ENCODE results near the gene EPHA4. TPM values are rescaled to one million over a fixed set of nuclear protein-coding genes. Genes with fewer than 3 reads are reported as not detected.

EPHA4 gene
- polyA plus RNA-seq, 1 of the 3 experiments (the other 2 are of a cell fraction) = 0.90 TPM

DNA sequence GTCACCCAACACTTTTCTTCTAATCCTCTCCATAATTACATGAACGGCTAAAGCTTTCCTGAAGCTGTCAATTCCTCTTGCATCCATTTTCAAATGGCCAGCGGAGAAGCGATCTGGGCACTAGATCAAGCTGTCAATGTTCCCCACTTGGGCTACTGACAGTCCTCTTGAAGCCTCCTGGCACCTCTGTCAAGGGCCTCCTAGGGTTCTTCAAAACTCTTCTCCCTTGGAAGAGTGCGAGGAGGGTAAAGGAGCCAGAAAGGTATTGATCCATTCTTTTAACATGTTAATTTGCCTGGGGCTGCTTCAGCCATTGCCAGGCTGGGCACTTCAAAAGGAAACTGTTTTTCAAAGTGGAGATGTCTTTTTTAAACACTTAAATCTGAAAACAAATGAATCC, 19.8 kb downstream of the EPHA4 start:
- CTCF ChIA-PET = interaction anchor here (3.2 kb wide), 1 partner anchor 21 kb away, joined by 10 read pairs; no protein-coding TSS in a partner anchor
- H4K20me1 ChIP-seq (ENCODE audit: insufficient read depth) = no peaks in the 10 kb centered on the region
- TF ChIP-seq, protein P1, sequence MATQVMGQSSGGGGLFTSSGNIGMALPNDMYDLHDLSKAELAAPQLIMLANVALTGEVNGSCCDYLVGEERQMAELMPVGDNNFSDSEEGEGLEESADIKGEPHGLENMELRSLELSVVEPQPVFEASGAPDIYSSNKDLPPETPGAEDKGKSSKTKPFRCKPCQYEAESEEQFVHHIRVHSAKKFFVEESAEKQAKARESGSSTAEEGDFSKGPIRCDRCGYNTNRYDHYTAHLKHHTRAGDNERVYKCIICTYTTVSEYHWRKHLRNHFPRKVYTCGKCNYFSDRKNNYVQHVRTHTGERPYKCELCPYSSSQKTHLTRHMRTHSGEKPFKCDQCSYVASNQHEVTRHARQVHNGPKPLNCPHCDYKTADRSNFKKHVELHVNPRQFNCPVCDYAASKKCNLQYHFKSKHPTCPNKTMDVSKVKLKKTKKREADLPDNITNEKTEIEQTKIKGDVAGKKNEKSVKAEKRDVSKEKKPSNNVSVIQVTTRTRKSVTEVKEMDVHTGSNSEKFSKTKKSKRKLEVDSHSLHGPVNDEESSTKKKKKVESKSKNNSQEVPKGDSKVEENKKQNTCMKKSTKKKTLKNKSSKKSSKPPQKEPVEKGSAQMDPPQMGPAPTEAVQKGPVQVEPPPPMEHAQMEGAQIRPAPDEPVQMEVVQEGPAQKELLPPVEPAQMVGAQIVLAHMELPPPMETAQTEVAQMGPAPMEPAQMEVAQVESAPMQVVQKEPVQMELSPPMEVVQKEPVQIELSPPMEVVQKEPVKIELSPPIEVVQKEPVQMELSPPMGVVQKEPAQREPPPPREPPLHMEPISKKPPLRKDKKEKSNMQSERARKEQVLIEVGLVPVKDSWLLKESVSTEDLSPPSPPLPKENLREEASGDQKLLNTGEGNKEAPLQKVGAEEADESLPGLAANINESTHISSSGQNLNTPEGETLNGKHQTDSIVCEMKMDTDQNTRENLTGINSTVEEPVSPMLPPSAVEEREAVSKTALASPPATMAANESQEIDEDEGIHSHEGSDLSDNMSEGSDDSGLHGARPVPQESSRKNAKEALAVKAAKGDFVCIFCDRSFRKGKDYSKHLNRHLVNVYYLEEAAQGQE (IDR thresholded peaks at IDR 0.05; ENCODE audit: low read depth, low read length) = no peak
- TF ChIP-seq FOXJ3 (CRISPR knock-in tag; IDR thresholded peaks at IDR 0.05) (no peak), EZH2phosphoT487 (IDR thresholded peaks at IDR 0.05; ENCODE audit: borderline replicate concordance, low read depth) (no peak), MXI1 (IDR thresholded peaks at IDR 0.05; ENCODE audit: low read depth, low read length) (no peak), SMC3 (IDR thresholded peaks at IDR 0.05; ENCODE audit: low read depth, low read length) (no peak), MEF2A (IDR thresholded peaks at IDR 0.05; ENCODE audit: borderline replicate concordance, low read depth) (no peak), RFX5 (IDR thresholded peaks at IDR 0.05; ENCODE audit: low read length) (no peak), FOSL2 (IDR thresholded peaks at IDR 0.05; ENCODE audit: borderline replicate concordance, low read depth) (no peak), FOXM1 (IDR thresholded peaks at IDR 0.05; ENCODE audit: low read depth) (no peak), YY1 (IDR thresholded peaks at IDR 0.05; ENCODE audit: low read depth) (no peak), TAF1 (IDR thresholded peaks at IDR 0.05; ENCODE audit: borderline replicate concordance, low read depth, low read length) (no peak), NFIC (IDR thresholded peaks at IDR 0.05; ENCODE audit: borderline replicate concordance) (no peak)
- TF ChIP-seq, protein P2, sequence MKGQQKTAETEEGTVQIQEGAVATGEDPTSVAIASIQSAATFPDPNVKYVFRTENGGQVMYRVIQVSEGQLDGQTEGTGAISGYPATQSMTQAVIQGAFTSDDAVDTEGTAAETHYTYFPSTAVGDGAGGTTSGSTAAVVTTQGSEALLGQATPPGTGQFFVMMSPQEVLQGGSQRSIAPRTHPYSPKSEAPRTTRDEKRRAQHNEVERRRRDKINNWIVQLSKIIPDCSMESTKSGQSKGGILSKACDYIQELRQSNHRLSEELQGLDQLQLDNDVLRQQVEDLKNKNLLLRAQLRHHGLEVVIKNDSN (IDR thresholded peaks at IDR 0.05; ENCODE audit: borderline replicate concordance, low read depth) = no peak
- TF ChIP-seq, protein P3, sequence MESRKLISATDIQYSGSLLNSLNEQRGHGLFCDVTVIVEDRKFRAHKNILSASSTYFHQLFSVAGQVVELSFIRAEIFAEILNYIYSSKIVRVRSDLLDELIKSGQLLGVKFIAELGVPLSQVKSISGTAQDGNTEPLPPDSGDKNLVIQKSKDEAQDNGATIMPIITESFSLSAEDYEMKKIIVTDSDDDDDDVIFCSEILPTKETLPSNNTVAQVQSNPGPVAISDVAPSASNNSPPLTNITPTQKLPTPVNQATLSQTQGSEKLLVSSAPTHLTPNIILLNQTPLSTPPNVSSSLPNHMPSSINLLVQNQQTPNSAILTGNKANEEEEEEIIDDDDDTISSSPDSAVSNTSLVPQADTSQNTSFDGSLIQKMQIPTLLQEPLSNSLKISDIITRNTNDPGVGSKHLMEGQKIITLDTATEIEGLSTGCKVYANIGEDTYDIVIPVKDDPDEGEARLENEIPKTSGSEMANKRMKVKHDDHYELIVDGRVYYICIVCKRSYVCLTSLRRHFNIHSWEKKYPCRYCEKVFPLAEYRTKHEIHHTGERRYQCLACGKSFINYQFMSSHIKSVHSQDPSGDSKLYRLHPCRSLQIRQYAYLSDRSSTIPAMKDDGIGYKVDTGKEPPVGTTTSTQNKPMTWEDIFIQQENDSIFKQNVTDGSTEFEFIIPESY (IDR thresholded peaks at IDR 0.05; ENCODE audit: borderline replicate concordance, low read depth) = no peak
- TF ChIP-seq, protein P4, sequence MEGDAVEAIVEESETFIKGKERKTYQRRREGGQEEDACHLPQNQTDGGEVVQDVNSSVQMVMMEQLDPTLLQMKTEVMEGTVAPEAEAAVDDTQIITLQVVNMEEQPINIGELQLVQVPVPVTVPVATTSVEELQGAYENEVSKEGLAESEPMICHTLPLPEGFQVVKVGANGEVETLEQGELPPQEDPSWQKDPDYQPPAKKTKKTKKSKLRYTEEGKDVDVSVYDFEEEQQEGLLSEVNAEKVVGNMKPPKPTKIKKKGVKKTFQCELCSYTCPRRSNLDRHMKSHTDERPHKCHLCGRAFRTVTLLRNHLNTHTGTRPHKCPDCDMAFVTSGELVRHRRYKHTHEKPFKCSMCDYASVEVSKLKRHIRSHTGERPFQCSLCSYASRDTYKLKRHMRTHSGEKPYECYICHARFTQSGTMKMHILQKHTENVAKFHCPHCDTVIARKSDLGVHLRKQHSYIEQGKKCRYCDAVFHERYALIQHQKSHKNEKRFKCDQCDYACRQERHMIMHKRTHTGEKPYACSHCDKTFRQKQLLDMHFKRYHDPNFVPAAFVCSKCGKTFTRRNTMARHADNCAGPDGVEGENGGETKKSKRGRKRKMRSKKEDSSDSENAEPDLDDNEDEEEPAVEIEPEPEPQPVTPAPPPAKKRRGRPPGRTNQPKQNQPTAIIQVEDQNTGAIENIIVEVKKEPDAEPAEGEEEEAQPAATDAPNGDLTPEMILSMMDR (IDR thresholded peaks at IDR 0.05) = no peak
- no peaks in the 10 kb centered on the region for H3K9me2 ChIP-seq
- H3K4me2 ChIP-seq = no peak overlapping the region
- no peaks in the 10 kb centered on the region for H3K4me1 ChIP-seq (ENCODE audit: control insufficient read depth in 1 of 2, insufficient read depth in 2 of 2, low read depth in 1 of 2, low read length in 1 of 2)
- DNase-seq = no peak
- H3K36me3 ChIP-seq (replicated peaks in 1 of 2; ENCODE audit: control insufficient read depth in 1 of 2, insufficient read depth in 2 of 2, low read length in 1 of 2) = no peaks in the 10 kb centered on the region
- H3K9me3 ChIP-seq = no peaks in the 10 kb centered on the region
- no peaks in the 10 kb centered on the region for H3K27me3 ChIP-seq (ENCODE audit: insufficient read depth)
- POLR2A ChIA-PET = no interaction called here
- no peak overlapping the region for H3K4me3 ChIP-seq (ENCODE audit: low read depth in 2 of 2, low read length in 1 of 2)
- H3F3A ChIP-seq (replicated peaks; ENCODE audit: insufficient read depth) = no peaks in the 10 kb centered on the region
- H3K9ac ChIP-seq = no peak overlapping the region
- no peak overlapping the region for H3K27ac ChIP-seq (ENCODE audit: low read depth in 2 of 2, low read length in 1 of 2)
- H3K79me2 ChIP-seq (ENCODE audit: insufficient read depth) = no peaks in the 10 kb centered on the region
- no peak overlapping the region for H2AFZ ChIP-seq (ENCODE audit: low read depth)
- WGBS (ENCODE audit: low lambda C conversion rate) = 12% methylated on average over 4 of the region's 4 CpGs
